Neural cell (in vitro differentiated cells): Measurements from ENCODE around the gene WIPF3. TPM values are rescaled to one million over a fixed set of nuclear protein-coding genes. Genes with fewer than 3 reads are reported as not detected.

Experiments used
- H2AFZ ChIP-seq: fragments of 200-600, 300-800 bp; sonication (generic), shearing (Covaris generic); 2 replicates; pipeline ENCODE4 v1.6.0; 2014; ENCODE audit warnings: low read depth, mild to moderate bottlenecking, antibody characterized with exemption, low read length, moderate library complexity
- H3F3A ChIP-seq: fragments of 200-600 bp; shearing (Covaris generic); 2 replicates; pipeline ENCODE4 v1.6.1; 2016; ENCODE audit warnings: mild to moderate bottlenecking, moderate library complexity, mixed read lengths, antibody characterized with exemption, low read length; ENCODE audit not compliant: insufficient read depth, poor library complexity, severe bottlenecking
- H3K27ac ChIP-seq: fragments of 200-600, 300-800 bp; sonication (generic), shearing (Covaris generic); 2 replicates; pipeline ENCODE4 v1.5.1; 2014; ENCODE audit warnings: mild to moderate bottlenecking, low read length, moderate library complexity
- H3K27me3 ChIP-seq: fragments of 300-800, 200-600 bp; sonication (generic), shearing (Covaris generic); 2 replicates; pipeline ENCODE4 v1.6.0; 2014; ENCODE audit warnings: mild to moderate bottlenecking, low read depth, low read length, moderate library complexity; ENCODE audit not compliant: insufficient read depth
- H3K36me3 ChIP-seq: fragments of 300-800, 200-600 bp; sonication (generic), shearing (Covaris generic); 2 replicates; pipeline ENCODE4 v1.5.1; 2014; ENCODE audit warnings: mild to moderate bottlenecking, antibody characterized with exemption, low read length, moderate library complexity; ENCODE audit not compliant: insufficient read depth
- H3K4me2 ChIP-seq: fragments of 300-800, 200-600 bp; sonication (generic), shearing (Covaris generic); 2 replicates; pipeline ENCODE4 v1.6.0; 2014; ENCODE audit warnings: mild to moderate bottlenecking, low read length
- H3K4me3 ChIP-seq: fragments of 300-800, 200-600 bp; sonication (generic), shearing (Covaris generic); 2 replicates; pipeline ENCODE4 v1.5.1; 2014; ENCODE audit warnings: mild to moderate bottlenecking, low read length, moderate library complexity
- H3K79me2 ChIP-seq: fragments of 200-600 bp; shearing (Covaris generic); replicated peaks from 2 replicates; pipeline ENCODE4 v1.6.0; 2014; ENCODE audit warnings: mild to moderate bottlenecking, low read length, moderate library complexity; ENCODE audit not compliant: insufficient read depth
- H3K9ac ChIP-seq: fragments of 300-800, 200-600 bp; sonication (generic), shearing (Covaris generic); 2 replicates; pipeline ENCODE4 v1.6.1; 2016; ENCODE audit warnings: mild to moderate bottlenecking, low read length, mixed read lengths
- H3K9me2 ChIP-seq: fragments of 200-600 bp; shearing (Covaris generic); 2 replicates; pipeline ENCODE4 v1.6.1; 2016; ENCODE audit warnings: mild to moderate bottlenecking, low read length, mixed read lengths; ENCODE audit not compliant: insufficient read depth
- H3K9me3 ChIP-seq: fragments of 200-600, 300-800 bp; sonication (generic), shearing (Covaris generic); 2 replicates; pipeline ENCODE4 v1.6.1; 2016; ENCODE audit warnings: mild to moderate bottlenecking, mixed run types, low read length, moderate library complexity, mixed read lengths
- H4K20me1 ChIP-seq: fragments of 200-600 bp; shearing (Covaris generic); 2 replicates; pipeline ENCODE4 v1.6.1; 2016; ENCODE audit warnings: mild to moderate bottlenecking, mixed run types; ENCODE audit not compliant: insufficient read depth
- CTCF ChIP-seq: fragments of 450-650 bp; IDR thresholded peaks from 2 replicates; pipeline ENCODE4 v1.5.1; 2014; ENCODE audit warnings: antibody characterized with exemption, mild to moderate bottlenecking, moderate library complexity; ENCODE audit not compliant: poor library complexity, severe bottlenecking
- EP300 ChIP-seq: fragments of 450-650 bp; conservative IDR thresholded peaks from 2 replicates; pipeline ENCODE4 v1.6.1; 2014; ENCODE audit warnings: antibody characterized with exemption, mild to moderate bottlenecking, moderate library complexity; ENCODE audit not compliant: poor library complexity, severe bottlenecking
- EZH2 ChIP-seq: fragments of 200-600, 300-800 bp; shearing (Covaris generic), sonication (generic); IDR thresholded peaks from 2 replicates; pipeline ENCODE4 v1.6.1; 2014; ENCODE audit warnings: antibody characterized with exemption, low read length, borderline replicate concordance, mild to moderate bottlenecking; ENCODE audit not compliant: insufficient read depth, poor library complexity, severe bottlenecking
- MXI1 ChIP-seq: fragments of 450-650 bp; conservative IDR thresholded peaks from 2 replicates; pipeline ENCODE4 v1.6.1; 2014; ENCODE audit warnings: antibody characterized with exemption, mild to moderate bottlenecking; ENCODE audit not compliant: poor library complexity, severe bottlenecking
- POLR2AphosphoS5 ChIP-seq: IDR thresholded peaks from 2 replicates; pipeline ENCODE4 v1.6.1; 2012
- RAD21 ChIP-seq: fragments of 450-650 bp; conservative IDR thresholded peaks from 2 replicates; pipeline ENCODE4 v1.6.1; 2014; ENCODE audit warnings: antibody characterized with exemption, mild to moderate bottlenecking, moderate library complexity
- REST ChIP-seq: IDR thresholded peaks from 2 replicates; pipeline ENCODE4 v1.6.1; 2012; ENCODE audit warnings: borderline replicate concordance
- SMC3 ChIP-seq: fragments of 450-650 bp; conservative IDR thresholded peaks from 2 replicates; pipeline ENCODE4 v1.6.1; 2014; ENCODE audit warnings: antibody characterized with exemption, mild to moderate bottlenecking, moderate library complexity; ENCODE audit not compliant: poor library complexity
- TAF1 ChIP-seq: IDR thresholded peaks from 2 replicates; pipeline ENCODE4 v1.6.1; 2012; ENCODE audit warnings: low read depth
- polyA plus RNA-seq: library from polyadenylated mRNA; depleted of rRNA; stranded (reverse); fragments of >200 nt; gene quantifications from 2 replicates; pipeline ENCODE4 v1.2.3, GENCODE V29; 2014

The WIPF3 gene
- polyA plus RNA-seq, 1 donor from 2014 or later, result 3.8 TPM

- Histone ChIP-seq H3K4me2 (no peak overlapping the region), H3K9ac (no peak overlapping the region), H3K4me3 (no peak overlapping the region), H2AFZ (no peak overlapping the region), H3K36me3 (no peaks in the 10 kb centered on the region), H3K79me2 (no peaks in the 10 kb centered on the region), H3K27ac (no peak overlapping the region), H3K9me2 (no peaks in the 10 kb centered on the region), H3K27me3 (no peaks in the 10 kb centered on the region), H4K20me1 (no peaks in the 10 kb centered on the region), H3K9me3 (no peaks in the 10 kb centered on the region), H3F3A (no peaks in the 10 kb centered on the region)
- no peak for TF ChIP-seq SMC3
- TF ChIP-seq TAF1, result no peak
- no peak for TF ChIP-seq REST
- no peak for TF ChIP-seq EZH2
- no peak for TF ChIP-seq EP300
- TF ChIP-seq RAD21, result no peak
- TF ChIP-seq POLR2AphosphoS5, result no peak
- TF ChIP-seq CTCF, result no peak
- TF ChIP-seq MXI1, result no peak
Observed at GRCh38 chr7:29797112-29797944, 9.0 kb upstream of the WIPF3 start.

GRCh38 chr7:29798422-29798821 is 7.9 kb upstream of the WIPF3 start:
- H3K4me2 ChIP-seq, result no peak overlapping the region
- no peaks in the 10 kb centered on the region for H3K9me3 ChIP-seq
- no peaks in the 10 kb centered on the region for H4K20me1 ChIP-seq
- no peak for TF ChIP-seq MXI1
- TF ChIP-seq REST, result no peak
- TF ChIP-seq EZH2, result no peak
- TF ChIP-seq EP300, result no peak
- no peak for TF ChIP-seq RAD21
- TF ChIP-seq TAF1, result no peak
- TF ChIP-seq CTCF, result no peak
- no peak for TF ChIP-seq SMC3
- no peak for TF ChIP-seq POLR2AphosphoS5
- H3K27me3 ChIP-seq, result no peaks in the 10 kb centered on the region
- H3K27ac ChIP-seq, result no peak overlapping the region
- no peak overlapping the region for H2AFZ ChIP-seq
- no peaks in the 10 kb centered on the region for H3K9me2 ChIP-seq
- H3K9ac ChIP-seq, result no peak overlapping the region
- H3F3A ChIP-seq, result no peaks in the 10 kb centered on the region
- no peak overlapping the region for H3K4me3 ChIP-seq
- H3K36me3 ChIP-seq, result no peaks in the 10 kb centered on the region
- H3K79me2 ChIP-seq, result no peaks in the 10 kb centered on the region
